Endothelial cell of umbilical vein (primary cell): ENCODE measurements around the gene SLC6A2. TPM values are rescaled to one million over a fixed set of nuclear protein-coding genes. Genes with fewer than 3 reads are reported as not detected.

Experiments
- BruUV-seq: library from RNA; stranded (reverse); fragments of 400-500 nt; replicated peaks from 2 replicates; lab custom pipeline; 2021; lab: Mats Ljungman, UMichigan
- CTCF ChIA-PET: fragments of 300-600, 350-600 bp; sonication (Branson Sonifier 250); formaldehyde crosslinking; loops from one replicate; lab custom pipeline; 2021; ENCODE audit warnings: antibody characterized with exemption, inconsistent platforms; lab: Charles Lee
- POLR2A ChIA-PET: fragments of 300-600, 350-600 bp; sonication (Branson Sonifier 250); formaldehyde crosslinking; loops from one replicate; lab custom pipeline; 2021; ENCODE audit warnings: antibody characterized with exemption, inconsistent platforms; lab: Charles Lee
- DNase-seq: peaks from one replicate; pipeline ENCODE4 v3.0.0-alpha.2; 2011; ENCODE audit warnings: low read depth, low spot score
- FAIRE-seq: peaks from 2 replicates; lab custom pipeline; 2011; peaks lifted over from hg19 to GRCh38; lab: Jason Lieb, UNC
- H2AFZ ChIP-seq: 2 replicates; pipeline ENCODE4 v1.6.0; 2012; ENCODE audit warnings: low read depth, low read length, control low read depth, inconsistent platforms
- H3K27ac ChIP-seq: 2 replicates; pipeline ENCODE4 v1.5.1; 2011; ENCODE audit warnings: low read depth, mild to moderate bottlenecking, control low read depth, low read length, moderate library complexity; ENCODE audit not compliant: insufficient read depth
- H3K27me3 ChIP-seq, 2 experiments: 2 replicates each; pipeline versions ENCODE4 v1.6.0 to v1.6.1; 2011; ENCODE audit warnings: low read length in 2 of 2, mixed read lengths in 1 of 2; ENCODE audit not compliant: control insufficient read depth in 2 of 2, insufficient read depth in 2 of 2
- H3K36me3 ChIP-seq, 2 experiments: 2 replicates in 1 of 2; 3 replicates in 1 of 2; pipeline ENCODE4 v1.5.1; 2011; ENCODE audit warnings: low read length in 2 of 2, mild to moderate bottlenecking in 1 of 2, moderate library complexity in 1 of 2; ENCODE audit not compliant: control insufficient read depth in 2 of 2, insufficient read depth in 2 of 2; ENCODE audit errors: extremely low read depth in 1 of 2
- H3K4me1 ChIP-seq: 3 replicates; pipeline ENCODE4 v1.5.1; 2011; ENCODE audit warnings: mild to moderate bottlenecking, low read length; ENCODE audit not compliant: control insufficient read depth, insufficient read depth; ENCODE audit errors: extremely low read depth
- H3K4me2 ChIP-seq: 2 replicates; pipeline ENCODE4 v1.6.1; 2011; ENCODE audit warnings: low read length, control low read depth, mixed read lengths; ENCODE audit not compliant: insufficient read depth
- H3K4me3 ChIP-seq, 3 experiments: fragments of 200-600 bp in 1 of 3; sonication (generic), shearing (Covaris generic) in 1 of 3; replicated peaks in 1 of 3; 2 replicates each; pipeline ENCODE4 v1.5.1; 2011 to 2016; ENCODE audit warnings: control low read depth in 3 of 3, low read length in 3 of 3, mild to moderate bottlenecking in 2 of 3, inconsistent platforms in 1 of 3, low read depth in 1 of 3, moderate library complexity in 1 of 3; ENCODE audit not compliant: insufficient read depth in 1 of 3
- H3K79me2 ChIP-seq: 2 replicates; pipeline ENCODE4 v1.6.0; 2012; ENCODE audit warnings: low read length, inconsistent platforms; ENCODE audit not compliant: control insufficient read depth, insufficient read depth
- H3K9ac ChIP-seq: replicated peaks from 2 replicates; pipeline ENCODE3; 2011; ENCODE audit warnings: low read length, control low read depth; ENCODE audit not compliant: insufficient read depth; ENCODE audit errors: extremely low read depth
- H3K9me1 ChIP-seq: replicated peaks from 3 replicates; pipeline ENCODE4 v1.6.0; 2011; ENCODE audit warnings: mild to moderate bottlenecking, low read length; ENCODE audit not compliant: control insufficient read depth, insufficient read depth; ENCODE audit errors: extremely low read depth
- H3K9me3 ChIP-seq: replicated peaks from 2 replicates; pipeline ENCODE4 v1.5.1; 2012; ENCODE audit warnings: low read length, inconsistent platforms; ENCODE audit not compliant: control insufficient read depth, insufficient read depth
- H4K20me1 ChIP-seq: replicated peaks from 2 replicates; pipeline ENCODE3; 2011; ENCODE audit warnings: mild to moderate bottlenecking, low read length; ENCODE audit not compliant: control insufficient read depth, insufficient read depth; ENCODE audit errors: extremely low read depth
- EZH2 ChIP-seq: IDR thresholded peaks from 2 replicates; pipeline ENCODE4 v1.6.1; 2012; ENCODE audit warnings: borderline replicate concordance, low read depth, mild to moderate bottlenecking, moderate library complexity, low read length, inconsistent platforms; ENCODE audit not compliant: severe bottlenecking
- FOS ChIP-seq: IDR thresholded peaks from 2 replicates; pipeline ENCODE4 v1.6.1; 2011; ENCODE audit warnings: mild to moderate bottlenecking, low read length, moderate library complexity, borderline replicate concordance; ENCODE audit not compliant: insufficient read depth
- GATA2 ChIP-seq: IDR thresholded peaks from 2 replicates; pipeline ENCODE4 v1.7.0; 2011; ENCODE audit warnings: low read depth, mild to moderate bottlenecking, moderate library complexity, mixed read lengths, low read length; ENCODE audit not compliant: insufficient read length, insufficient read depth
- JUN ChIP-seq: IDR thresholded peaks from 2 replicates; pipeline ENCODE4 v1.6.1; 2011; ENCODE audit warnings: borderline replicate concordance, low read depth; ENCODE audit not compliant: insufficient read length, insufficient read depth
- MYC ChIP-seq: IDR thresholded peaks from one replicate; pipeline ENCODE4 v1.6.1; 2011; ENCODE audit warnings: mild to moderate bottlenecking, low read depth, low read length
- POLR2A ChIP-seq: IDR thresholded peaks from 2 replicates; pipeline ENCODE4 v1.6.1; 2012; ENCODE audit warnings: low read depth, mild to moderate bottlenecking, control low read depth, low read length
- POLR2AphosphoS5 ChIP-seq: IDR thresholded peaks from 2 replicates; pipeline ENCODE4 v1.6.1; 2012; ENCODE audit warnings: low read depth, mild to moderate bottlenecking, control low read depth, low read length, moderate library complexity; ENCODE audit not compliant: insufficient read depth
- dilution Hi-C: fragments of 300-500 bp; cut with MboI; formaldehyde crosslinking; loops from one replicate; pipeline ENCODE4 v1.15.0; 2019; ENCODE audit warnings: low sequenced_read_pairs; ENCODE audit not compliant: extremely low pct_ligation_motif_present
- intact Hi-C: fragments of 100-400 bp; cut with micrococcal nuclease; formaldehyde crosslinking; loops from one replicate; pipeline ENCODE4 v1.10.0; 2022
- polyA plus RNA-seq, 4 experiments: library from polyadenylated mRNA; depleted of rRNA in 3 of 4; stranded (reverse) in 3 of 4; unstranded in 1 of 4; fragments of >200 nt; gene quantifications; 2 replicates each; pipeline versions ENCODE4 v1.2.1 to v1.2.3, GENCODE V29; 2011 to 2012; ENCODE audit warnings: missing spikeins in 1 of 4
- total RNA-seq: library from RNA; stranded (reverse); gene quantifications from 2 replicates; pipeline ENCODE4 v1.2.3, GENCODE V29; 2021
- TF ChIP-seq, protein P1 (sequence below): IDR thresholded peaks from 2 replicates; pipeline ENCODE4 v1.6.1; 2011; ENCODE audit not compliant: insufficient read depth, insufficient read length
- TF ChIP-seq, protein P2 (sequence below), 2 donors: IDR thresholded peaks; 1 replicate in 1 of 2; 2 replicates in 1 of 2; pipeline ENCODE4 v1.5.1; 2011; ENCODE audit warnings: low read length in 2 of 2, mild to moderate bottlenecking in 2 of 2, moderate library complexity in 2 of 2, control low read depth in 1 of 2, inconsistent platforms in 1 of 2, low read depth in 1 of 2; ENCODE audit not compliant: insufficient read depth in 1 of 2; ENCODE audit errors: extremely low read depth in 1 of 2

Gene SLC6A2
- total and polyA plus RNA-seq, 2 donors (not counting 3 experiments of a cell fraction or from before 2014, with no cell fraction given): not detected

DNA sequence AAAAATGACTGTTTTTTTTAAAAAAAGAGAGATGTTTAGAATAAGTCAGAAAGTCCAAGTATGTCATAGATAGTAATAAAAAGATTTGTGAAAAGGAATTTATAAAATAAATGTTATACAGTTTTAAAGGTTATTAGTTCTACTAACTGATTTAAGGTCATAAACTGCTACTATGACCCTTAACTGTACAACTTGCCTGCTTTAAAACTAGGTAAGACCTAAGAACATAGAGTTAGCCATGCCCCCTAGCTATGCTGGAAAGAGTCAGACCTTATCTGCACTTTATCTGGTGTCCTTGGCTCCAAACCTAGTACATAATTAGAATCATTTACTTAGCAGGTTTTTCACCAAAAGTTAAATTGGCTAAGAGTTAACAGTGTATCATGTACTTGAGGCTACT is 23.5 kb upstream of the SLC6A2 start:
- dilution Hi-C loops: no loop called here
- CTCF ChIA-PET: interaction anchor here (2.5 kb wide), 1 partner anchor 167 kb away, joined by 6 read pairs; no protein-coding TSS in a partner anchor

More for the DNA sequence above, 23.5 kb upstream of the SLC6A2 start:
- Histone ChIP-seq H3K9me3 (no peaks in the 10 kb centered on the region), H2AFZ (no peak overlapping the region), H3K9ac (no peak overlapping the region), H3K9me1 (no peaks in the 10 kb centered on the region), H4K20me1 (no peaks in the 10 kb centered on the region), H3K4me2 (no peak overlapping the region), H3K27ac (no peak overlapping the region), H3K4me3 (no peak overlapping the region), H3K27me3 (peaks cover 12 to 19% of the 10 kb centered on the region in 2 experiments), H3K36me3 (no peaks in the 10 kb centered on the region), H3K4me1 (no peaks in the 10 kb centered on the region), H3K79me2 (no peaks in the 10 kb centered on the region)
- POLR2A ChIA-PET: no interaction called here
- FAIRE-seq (no peak), DNase-seq (no peak)
- intact Hi-C loops: no loop called here
- TF ChIP-seq POLR2AphosphoS5 (no peak), FOS (no peak), GATA2 (no peak), POLR2A (no peak), JUN (no peak), EZH2 (no peak), MYC (no peak)
- TF ChIP-seq, protein P1, sequence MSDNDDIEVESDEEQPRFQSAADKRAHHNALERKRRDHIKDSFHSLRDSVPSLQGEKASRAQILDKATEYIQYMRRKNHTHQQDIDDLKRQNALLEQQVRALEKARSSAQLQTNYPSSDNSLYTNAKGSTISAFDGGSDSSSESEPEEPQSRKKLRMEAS: no peak
- TF ChIP-seq, protein P2, sequence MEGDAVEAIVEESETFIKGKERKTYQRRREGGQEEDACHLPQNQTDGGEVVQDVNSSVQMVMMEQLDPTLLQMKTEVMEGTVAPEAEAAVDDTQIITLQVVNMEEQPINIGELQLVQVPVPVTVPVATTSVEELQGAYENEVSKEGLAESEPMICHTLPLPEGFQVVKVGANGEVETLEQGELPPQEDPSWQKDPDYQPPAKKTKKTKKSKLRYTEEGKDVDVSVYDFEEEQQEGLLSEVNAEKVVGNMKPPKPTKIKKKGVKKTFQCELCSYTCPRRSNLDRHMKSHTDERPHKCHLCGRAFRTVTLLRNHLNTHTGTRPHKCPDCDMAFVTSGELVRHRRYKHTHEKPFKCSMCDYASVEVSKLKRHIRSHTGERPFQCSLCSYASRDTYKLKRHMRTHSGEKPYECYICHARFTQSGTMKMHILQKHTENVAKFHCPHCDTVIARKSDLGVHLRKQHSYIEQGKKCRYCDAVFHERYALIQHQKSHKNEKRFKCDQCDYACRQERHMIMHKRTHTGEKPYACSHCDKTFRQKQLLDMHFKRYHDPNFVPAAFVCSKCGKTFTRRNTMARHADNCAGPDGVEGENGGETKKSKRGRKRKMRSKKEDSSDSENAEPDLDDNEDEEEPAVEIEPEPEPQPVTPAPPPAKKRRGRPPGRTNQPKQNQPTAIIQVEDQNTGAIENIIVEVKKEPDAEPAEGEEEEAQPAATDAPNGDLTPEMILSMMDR (IDR thresholded peaks at IDR 0.05; ENCODE audit: extremely low read depth in 1 of 2, insufficient read depth in 1 of 2, low read depth in 1 of 2, low read length in 2 of 2): no peak
- BruUV-seq: no TSS peak
